WTC11 (cell line): Measurements from ENCODE around the gene COL4A1. TPM values are rescaled to one million over a fixed set of nuclear protein-coding genes. Genes with fewer than 3 reads are reported as not detected.

Experiments used
- ATAC-seq: fragments of 200-7000 bp; cut with Tn5 transposase; 2 replicates; pipeline ENCODE4 v1.10.0; 2021; ENCODE audit warnings: mild to moderate bottlenecking, moderate library complexity
- CTCF ChIA-PET: fragments of 300-600 bp; sonication (Branson Sonifier 250); formaldehyde crosslinking; loops from one replicate; lab custom pipeline; 2021; ENCODE audit warnings: antibody characterized with exemption; lab: Charles Lee
- POLR2A ChIA-PET: fragments of 350-600 bp; sonication (Branson Sonifier 250); formaldehyde crosslinking; loops from one replicate; lab custom pipeline; 2021; ENCODE audit warnings: antibody characterized with exemption; lab: Charles Lee
- DNase-seq: peaks from one replicate; pipeline ENCODE4 v3.0.0; 2021; ENCODE audit warnings: low spot score
- H3K27ac Mint-ChIP-seq: 2 replicates; pipeline ENCODE4 v1.8.0; 2021; ENCODE audit warnings: mixed read lengths
- H3K27me3 Mint-ChIP-seq: 2 replicates; pipeline ENCODE4 v1.8.0; 2021; ENCODE audit warnings: low read depth, mild to moderate bottlenecking, moderate library complexity, mixed read lengths
- H3K36me3 Mint-ChIP-seq: 2 replicates; pipeline ENCODE4 v1.8.0; 2021; ENCODE audit warnings: mixed read lengths
- H3K4me1 Mint-ChIP-seq: 2 replicates; pipeline ENCODE4 v1.8.0; 2022; ENCODE audit warnings: mixed read lengths
- H3K4me3 Mint-ChIP-seq: 2 replicates; pipeline ENCODE4 v1.8.0; 2021; ENCODE audit warnings: mild to moderate bottlenecking, moderate library complexity, mixed read lengths
- H3K9me3 Mint-ChIP-seq: 2 replicates; pipeline ENCODE4 v1.8.0; 2021; ENCODE audit warnings: mixed read lengths
- ATF1 ChIP-seq: sonication (generic); formaldehyde crosslinking; IDR thresholded peaks from 2 replicates; pipeline ENCODE4 v1.8.1; 2023; ENCODE audit warnings: mild to moderate bottlenecking, moderate library complexity, missing genetic modification reagents
- CREB1 ChIP-seq: sonication (generic); formaldehyde crosslinking; IDR thresholded peaks from 2 replicates; pipeline ENCODE4 v1.8.0; 2023; ENCODE audit warnings: mild to moderate bottlenecking, missing genetic modification reagents
- E2F1 ChIP-seq: sonication (generic); formaldehyde crosslinking; IDR thresholded peaks from 2 replicates; pipeline ENCODE4 v1.8.0; 2022; ENCODE audit warnings: mild to moderate bottlenecking, missing genetic modification reagents
- ETV6 ChIP-seq: sonication (generic); formaldehyde crosslinking; IDR thresholded peaks from 2 replicates; pipeline ENCODE4 v1.8.1; 2022; ENCODE audit warnings: mild to moderate bottlenecking, missing genetic modification reagents
- FOXJ3 ChIP-seq: sonication (generic); formaldehyde crosslinking; IDR thresholded peaks from 2 replicates; pipeline ENCODE4 v1.9.0; 2021; ENCODE audit warnings: missing genetic modification reagents, mild to moderate bottlenecking, borderline replicate concordance
- FOXP1 ChIP-seq: sonication (generic); formaldehyde crosslinking; IDR thresholded peaks from 2 replicates; pipeline ENCODE4 v1.8.0; 2022; ENCODE audit warnings: missing genetic modification reagents, mild to moderate bottlenecking, moderate library complexity, borderline replicate concordance
- JAZF1 ChIP-seq: fragments of 250-450 bp; sonication (Bioruptor Pico); IDR thresholded peaks from 2 replicates; pipeline ENCODE4 v1.9.0; 2021; ENCODE audit warnings: moderate library complexity, mild to moderate bottlenecking, inconsistent platforms
- MXD4 ChIP-seq: fragments of 250-450 bp; sonication (Bioruptor Pico); IDR thresholded peaks from 2 replicates; pipeline ENCODE4 v1.8.0; 2021; ENCODE audit warnings: mild to moderate bottlenecking, moderate library complexity, borderline replicate concordance
- PRRX2 ChIP-seq: fragments of 250-450 bp; sonication (Bioruptor Pico); IDR thresholded peaks from 2 replicates; pipeline ENCODE4 v1.8.0; 2021; ENCODE audit warnings: mild to moderate bottlenecking
- ZBTB43 ChIP-seq: sonication (generic); formaldehyde crosslinking; IDR thresholded peaks from 2 replicates; pipeline ENCODE4 v1.8.1; 2023; ENCODE audit warnings: mild to moderate bottlenecking, missing genetic modification reagents
- ZNF138 ChIP-seq: sonication (generic); formaldehyde crosslinking; conservative IDR thresholded peaks from 2 replicates; pipeline ENCODE4 v1.8.1; 2022; ENCODE audit warnings: mild to moderate bottlenecking, moderate library complexity, missing genetic modification reagents
- ZNF317 ChIP-seq: sonication (generic); formaldehyde crosslinking; IDR thresholded peaks from 2 replicates; pipeline ENCODE4 v1.8.1; 2023; ENCODE audit warnings: low read depth, mild to moderate bottlenecking, moderate library complexity, missing genetic modification reagents, borderline replicate concordance
- ZNF416 ChIP-seq: fragments of 250-450 bp; sonication (Bioruptor Pico); IDR thresholded peaks from 2 replicates; pipeline ENCODE4 v1.9.0; 2021; ENCODE audit warnings: mild to moderate bottlenecking, inconsistent platforms
- ZSCAN18 ChIP-seq: fragments of 250-450 bp; sonication (Bioruptor Pico); IDR thresholded peaks from 2 replicates; pipeline ENCODE4 v2.1.2; 2022; ENCODE audit warnings: mild to moderate bottlenecking, moderate library complexity
- total RNA-seq: library from RNA; stranded (reverse); gene quantifications from 3 replicates; pipeline ENCODE4 v1.2.3, GENCODE V29; 2021
- TF ChIP-seq, protein P1 (sequence below): fragments of 200-600 bp; IDR thresholded peaks from 2 replicates; pipeline ENCODE4 v1.8.0; 2022; ENCODE audit warnings: antibody characterized with exemption
- TF ChIP-seq, protein P2 (sequence below): sonication (generic); formaldehyde crosslinking; conservative IDR thresholded peaks from 2 replicates; pipeline ENCODE4 v1.8.1; 2023; ENCODE audit warnings: mild to moderate bottlenecking, low read depth, missing genetic modification reagents, moderate library complexity

The COL4A1 gene
- total RNA-seq, 1 experiment from 2014 or later = 89.6 TPM

DNA sequence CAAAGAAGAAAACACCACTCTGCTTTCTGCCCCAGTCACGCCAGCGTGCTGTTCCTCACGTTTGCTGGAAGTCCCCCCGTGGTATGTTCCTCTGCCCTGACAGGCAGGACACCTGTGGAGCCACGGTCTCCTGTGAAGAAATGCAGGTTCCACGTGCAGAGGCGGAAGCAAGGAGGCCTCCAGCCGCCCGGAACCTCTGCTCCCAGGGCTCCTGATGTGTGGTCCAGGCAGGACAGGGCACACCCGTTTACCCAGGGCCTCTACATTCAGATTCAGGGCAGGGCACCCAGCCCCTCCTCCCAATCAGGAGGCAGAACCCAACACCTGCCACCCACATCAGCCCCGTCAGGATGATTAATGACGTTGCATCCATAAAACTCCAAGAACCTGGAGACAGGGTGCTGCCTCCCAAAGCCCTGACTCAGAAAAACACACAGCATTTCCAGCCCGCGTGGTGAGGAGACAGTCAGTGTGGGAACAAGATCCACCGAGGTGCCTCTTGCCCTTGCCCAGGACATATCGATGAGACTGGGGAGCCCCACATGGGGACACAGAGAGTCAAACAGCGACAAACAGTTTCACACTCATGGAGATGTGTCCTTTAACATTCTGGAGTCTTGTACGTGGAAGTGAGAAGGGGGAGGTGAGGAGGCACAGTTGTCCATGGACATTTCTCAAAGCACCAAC lies 76.2 kb downstream of the COL4A1 start (continued):
- TF ChIP-seq, protein P1, sequence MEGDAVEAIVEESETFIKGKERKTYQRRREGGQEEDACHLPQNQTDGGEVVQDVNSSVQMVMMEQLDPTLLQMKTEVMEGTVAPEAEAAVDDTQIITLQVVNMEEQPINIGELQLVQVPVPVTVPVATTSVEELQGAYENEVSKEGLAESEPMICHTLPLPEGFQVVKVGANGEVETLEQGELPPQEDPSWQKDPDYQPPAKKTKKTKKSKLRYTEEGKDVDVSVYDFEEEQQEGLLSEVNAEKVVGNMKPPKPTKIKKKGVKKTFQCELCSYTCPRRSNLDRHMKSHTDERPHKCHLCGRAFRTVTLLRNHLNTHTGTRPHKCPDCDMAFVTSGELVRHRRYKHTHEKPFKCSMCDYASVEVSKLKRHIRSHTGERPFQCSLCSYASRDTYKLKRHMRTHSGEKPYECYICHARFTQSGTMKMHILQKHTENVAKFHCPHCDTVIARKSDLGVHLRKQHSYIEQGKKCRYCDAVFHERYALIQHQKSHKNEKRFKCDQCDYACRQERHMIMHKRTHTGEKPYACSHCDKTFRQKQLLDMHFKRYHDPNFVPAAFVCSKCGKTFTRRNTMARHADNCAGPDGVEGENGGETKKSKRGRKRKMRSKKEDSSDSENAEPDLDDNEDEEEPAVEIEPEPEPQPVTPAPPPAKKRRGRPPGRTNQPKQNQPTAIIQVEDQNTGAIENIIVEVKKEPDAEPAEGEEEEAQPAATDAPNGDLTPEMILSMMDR = no peak
- TF ChIP-seq ZNF416 (CRISPR knock-in tag) (no peak), ZBTB43 (no peak), FOXP1 (CRISPR knock-in tag) (no peak), MXD4 (CRISPR knock-in tag) (no peak), E2F1 (CRISPR knock-in tag) (no peak), ZSCAN18 (no peak), PRRX2 (CRISPR knock-in tag) (no peak), ZNF317 (CRISPR knock-in tag) (no peak), JAZF1 (no peak)

GRCh38 chr13:110229905-110230563 lies 76.9 kb downstream of the COL4A1 start:
- Mint-ChIP-seq H3K9me3 (no peaks in the 10 kb centered on the region), H3K36me3 (no peaks in the 10 kb centered on the region), H3K4me1 (peaks cover 20% of the 10 kb centered on the region), H3K27ac (no peak overlapping the region), H3K27me3 (no peaks in the 10 kb centered on the region), H3K4me3 (no peak overlapping the region)
- ATAC-seq = no peak
- TF ChIP-seq FOXP1 (CRISPR knock-in tag) (no peak), ZNF138 (CRISPR knock-in tag) (no peak), ATF1 (CRISPR knock-in tag) (no peak), CREB1 (no peak), ETV6 (CRISPR knock-in tag) (no peak), FOXJ3 (CRISPR knock-in tag) (no peak)
- TF ChIP-seq, protein P2, sequence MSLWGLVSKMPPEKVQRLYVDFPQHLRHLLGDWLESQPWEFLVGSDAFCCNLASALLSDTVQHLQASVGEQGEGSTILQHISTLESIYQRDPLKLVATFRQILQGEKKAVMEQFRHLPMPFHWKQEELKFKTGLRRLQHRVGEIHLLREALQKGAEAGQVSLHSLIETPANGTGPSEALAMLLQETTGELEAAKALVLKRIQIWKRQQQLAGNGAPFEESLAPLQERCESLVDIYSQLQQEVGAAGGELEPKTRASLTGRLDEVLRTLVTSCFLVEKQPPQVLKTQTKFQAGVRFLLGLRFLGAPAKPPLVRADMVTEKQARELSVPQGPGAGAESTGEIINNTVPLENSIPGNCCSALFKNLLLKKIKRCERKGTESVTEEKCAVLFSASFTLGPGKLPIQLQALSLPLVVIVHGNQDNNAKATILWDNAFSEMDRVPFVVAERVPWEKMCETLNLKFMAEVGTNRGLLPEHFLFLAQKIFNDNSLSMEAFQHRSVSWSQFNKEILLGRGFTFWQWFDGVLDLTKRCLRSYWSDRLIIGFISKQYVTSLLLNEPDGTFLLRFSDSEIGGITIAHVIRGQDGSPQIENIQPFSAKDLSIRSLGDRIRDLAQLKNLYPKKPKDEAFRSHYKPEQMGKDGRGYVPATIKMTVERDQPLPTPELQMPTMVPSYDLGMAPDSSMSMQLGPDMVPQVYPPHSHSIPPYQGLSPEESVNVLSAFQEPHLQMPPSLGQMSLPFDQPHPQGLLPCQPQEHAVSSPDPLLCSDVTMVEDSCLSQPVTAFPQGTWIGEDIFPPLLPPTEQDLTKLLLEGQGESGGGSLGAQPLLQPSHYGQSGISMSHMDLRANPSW (CRISPR knock-in tag) = no peak
- DNase-seq = no peak
- ChIA-PET CTCF (no interaction called here), POLR2A (no interaction called here)
